Measurements from ENCODE around the gene SLC3A2. TPM values are rescaled to one million over a fixed set of nuclear protein-coding genes. Genes with fewer than 3 reads are reported as not detected.

The SLC3A2 gene
- total and polyA plus RNA-seq, 2 of the 13 experiments (the other 11 are each of a cell fraction or from before 2014, with no cell fraction given): 213 to 226 TPM

- CTCF ChIA-PET (ENCODE audit: low intra/inter-chr PET ratio, low total read pairs): no interaction called here
- Histone ChIP-seq H3K9me3 (ENCODE audit: low read length) (no peaks in the 10 kb centered on the region), H4K20me1 (ENCODE audit: insufficient read depth, low read length) (no peaks in the 10 kb centered on the region), H3K27me3 (ENCODE audit: control insufficient read depth in 1 of 2, insufficient read depth in 2 of 2, low read length in 2 of 2) (peaks cover 10 to 33% of the 10 kb centered on the region in 2 experiments; a peak in 4 of 5 replicates), H3K79me2 (ENCODE audit: insufficient read depth, low read length) (no peaks in the 10 kb centered on the region), H3K4me1 (ENCODE audit: insufficient read depth, low read length) (no peaks in the 10 kb centered on the region), H2AFZ (ENCODE audit: low read length) (no peak overlapping the region), H3K27ac (ENCODE audit: extremely low read length, insufficient read depth, low read length) (no peak overlapping the region), H3K36me3 (replicated peaks in 1 of 2; ENCODE audit: control insufficient read depth in 1 of 2, insufficient read depth in 2 of 2, low read length in 2 of 2) (no peaks in the 10 kb centered on the region), H3K9ac (ENCODE audit: insufficient read depth, low read depth, low read length) (no peak overlapping the region), H3K4me2 (ENCODE audit: low read depth, low read length) (no peak overlapping the region), H3K4me3 (replicated peaks in 1 of 3; ENCODE audit: insufficient read depth in 1 of 3, low read depth in 2 of 3, low read length in 3 of 3) (no peak overlapping the region)
- DNase-seq (ENCODE audit: low spot score) (no peak), FAIRE-seq (no peak), ATAC-seq (no peak)
- POLR2A ChIA-PET: no interaction called here
- WGBS (ENCODE audit: low lambda C conversion rate): 8% methylated on average over 5 of the region's 11 CpGs
- no TSS peak for BruUV-seq (replicated peaks)
- intact Hi-C loops (cut with micrococcal nuclease; ENCODE audit: unreplicated experiment) (no loop called here), in situ Hi-C loops (cut with HindIII; ENCODE audit: extremely low pct_ligation_motif_present, low pct_unique_long_range_greater_than_20kb) (loop anchor here (25.0 kb wide), 1 partner anchor 292 kb away; no protein-coding TSS in a partner anchor)
- no peak for TF ChIP-seq ZBTB44 (CRISPR knock-in tag; IDR thresholded peaks at IDR 0.05)
- TF ChIP-seq ZNF33B (CRISPR knock-in tag; IDR thresholded peaks at IDR 0.05): no peak
- TF ChIP-seq SKI (IDR thresholded peaks at IDR 0.05; ENCODE audit: partially characterized antibody): no peak
- no peak for TF ChIP-seq ZNF546 (CRISPR knock-in tag; conservative IDR thresholded peaks at IDR 0.05)
- TF ChIP-seq ATAD3A (CRISPR knock-in tag; IDR thresholded peaks at IDR 0.05): no peak
- no peak for TF ChIP-seq REXO4 (CRISPR knock-in tag; IDR thresholded peaks at IDR 0.05; ENCODE audit: borderline replicate concordance)
- no peak for TF ChIP-seq PBX2 (CRISPR knock-in tag; IDR thresholded peaks at IDR 0.05)
- no peak for TF ChIP-seq TGIF2 (CRISPR knock-in tag; IDR thresholded peaks at IDR 0.05)
- no peak for TF ChIP-seq RFX1 (IDR thresholded peaks at IDR 0.05)
- TF ChIP-seq BCLAF1 (IDR thresholded peaks at IDR 0.05): no peak
- no peak for TF ChIP-seq MXD4 (CRISPR knock-in tag; IDR thresholded peaks at IDR 0.05)
- TF ChIP-seq ZNF619 (CRISPR knock-in tag; IDR thresholded peaks at IDR 0.05): no peak
- no peak for TF ChIP-seq AHDC1 (CRISPR knock-in tag; IDR thresholded peaks at IDR 0.05; ENCODE audit: borderline replicate concordance)
- no peak for TF ChIP-seq NFE2L1 (CRISPR knock-in tag; IDR thresholded peaks at IDR 0.05; ENCODE audit: borderline replicate concordance)
Observed at GRCh38 chr11:62919898-62920640, 39.4 kb downstream of the SLC3A2 start.
